A549 (cell line): ENCODE data around the gene ZNF483. TPM values are rescaled to one million over a fixed set of nuclear protein-coding genes. Genes with fewer than 3 reads are reported as not detected.

Source experiments
- ATAC-seq, 2 experiments: fragments of 200-7000 bp in 1 of 2; fragments of >200 bp in 1 of 2; cut with Nextera tagmentation in 1 of 2; cut with Tn5 transposase in 1 of 2; 3 replicates each; pipeline versions ENCODE4 v1.8.0 to v1.9.1; 2018 to 2020; ENCODE audit warnings: mild to moderate bottlenecking in 1 of 2, moderate library complexity in 1 of 2
- CTCF ChIA-PET: fragments of 300-600 bp; sonication (Branson Sonifier 250); formaldehyde crosslinking; extraction: SDS; loops from one replicate; lab custom pipeline; 2021; ENCODE audit warnings: antibody characterized with exemption, inconsistent platforms; lab: Yijun Ruan, JAX
- POLR2A ChIA-PET: fragments of 350-600 bp; formaldehyde crosslinking; extraction: SDS; loops from one replicate; lab custom pipeline; 2021; ENCODE audit warnings: antibody characterized with exemption, inconsistent platforms; lab: Yijun Ruan, JAX
- DNase-seq, 2 experiments: peaks; one replicate each; pipeline versions ENCODE4 v3.0.0 to v3.0.0-alpha.2; 2011 to 2016; ENCODE audit warnings: low read depth in 1 of 2, low spot score in 1 of 2
- FAIRE-seq: peaks from 2 replicates; lab custom pipeline; 2011; peaks lifted over from hg19 to GRCh38; lab: Jason Lieb, UNC
- H3K27ac ChIP-seq, 2 experiments: fragments of >200 bp; sonication (Bioruptor Twin); formaldehyde crosslinking; 3 replicates each; pipeline ENCODE4 v1.5.1; 2016 to 2017
- H3K4me1 ChIP-seq: fragments of >200 bp; sonication (Bioruptor Twin); formaldehyde crosslinking; 3 replicates; pipeline ENCODE4 v1.6.1; 2016
- H3K4me2 ChIP-seq: fragments of >200 bp; sonication (Bioruptor Twin); formaldehyde crosslinking; 3 replicates; pipeline ENCODE4 v1.6.1; 2016
- H3K4me3 ChIP-seq: fragments of >200 bp; sonication (Bioruptor Twin); formaldehyde crosslinking; 3 replicates; pipeline ENCODE4 v1.5.1; 2016
- H3K9me3 ChIP-seq: fragments of >200 bp; sonication (Bioruptor Twin); formaldehyde crosslinking; 3 replicates; pipeline ENCODE4 v1.6.1; 2016
- CBX8 ChIP-seq: fragments of 200-600 bp; sonication (generic); IDR thresholded peaks from 2 replicates; pipeline ENCODE4 v1.6.1; 2016
- CEBPB ChIP-seq, 2 experiments: fragments of >200 bp in 1 of 2; sonication (Bioruptor Twin) in 1 of 2; formaldehyde crosslinking in 1 of 2; IDR thresholded peaks; 2 replicates each; pipeline ENCODE4 v1.6.1; 2012 to 2016
- EP300 ChIP-seq, 2 experiments: fragments of >200 bp; sonication (Bioruptor Twin); formaldehyde crosslinking; IDR thresholded peaks; 2 replicates in 1 of 2; 3 replicates in 1 of 2; pipeline ENCODE4 v1.6.1; 2016 to 2017
- HDAC2 ChIP-seq: fragments of 200-600 bp; sonication (generic); IDR thresholded peaks from 2 replicates; pipeline ENCODE4 v1.6.1; 2016
- HOXB13 ChIP-seq: fragments of 250-450 bp; sonication (Bioruptor Pico); IDR thresholded peaks from 2 replicates; pipeline ENCODE4 v1.5.0; 2020; ENCODE audit warnings: low read depth, mild to moderate bottlenecking, moderate library complexity
- JUN ChIP-seq, 2 experiments: fragments of >200 bp; sonication (Bioruptor Twin); formaldehyde crosslinking; IDR thresholded peaks; 2 replicates in 1 of 2; 3 replicates in 1 of 2; pipeline ENCODE4 v1.6.1; 2016 to 2017
- KDM5A ChIP-seq: fragments of 200-600 bp; sonication (generic); IDR thresholded peaks from 2 replicates; pipeline ENCODE4 v1.6.1; 2016; ENCODE audit warnings: antibody characterized with exemption, mild to moderate bottlenecking
- MAX ChIP-seq: IDR thresholded peaks from 2 replicates; pipeline ENCODE4 v1.6.1; 2012
- MAZ ChIP-seq: fragments of 150-350 bp; IDR thresholded peaks from 2 replicates; pipeline ENCODE4 v1.6.1; 2014; ENCODE audit warnings: antibody characterized with exemption, low read depth, low read length, borderline replicate concordance
- MYC ChIP-seq: IDR thresholded peaks from 2 replicates; pipeline ENCODE4 v1.6.1; 2012; ENCODE audit warnings: mild to moderate bottlenecking, inconsistent platforms, low read length, improper control_type of control experiment, borderline replicate concordance
- PHF8 ChIP-seq: fragments of 200-600 bp; sonication (generic); IDR thresholded peaks from 2 replicates; pipeline ENCODE4 v1.6.1; 2016; ENCODE audit warnings: low read depth, mild to moderate bottlenecking, antibody characterized with exemption, moderate library complexity, borderline replicate concordance
- POLR2A ChIP-seq: IDR thresholded peaks from 2 replicates; pipeline ENCODE4 v1.6.1; 2012; ENCODE audit warnings: mild to moderate bottlenecking, low read length
- RAD21 ChIP-seq, 2 experiments: fragments of >200 bp in 1 of 2; sonication (Bioruptor Twin) in 1 of 2; formaldehyde crosslinking in 1 of 2; IDR thresholded peaks in 1 of 2; conservative IDR thresholded peaks in 1 of 2; 2 replicates in 1 of 2; 3 replicates in 1 of 2; pipeline ENCODE4 v1.6.1; 2012 to 2018; ENCODE audit warnings: inconsistent platforms in 1 of 2
- RCOR1 ChIP-seq: fragments of 150-350 bp; IDR thresholded peaks from 2 replicates; pipeline ENCODE4 v1.6.1; 2014; ENCODE audit warnings: antibody characterized with exemption, low read length, low read depth
- RFX5 ChIP-seq: fragments of 450-650 bp; IDR thresholded peaks from 2 replicates; pipeline ENCODE4 v1.7.1; 2014; ENCODE audit warnings: antibody characterized with exemption, mild to moderate bottlenecking, moderate library complexity
- TP53 ChIP-seq: fragments of 250-450 bp; sonication (Bioruptor Pico); IDR thresholded peaks from 2 replicates; pipeline ENCODE4 v1.5.0; 2021; ENCODE audit warnings: mild to moderate bottlenecking, moderate library complexity
- ZNF302 ChIP-seq: fragments of 250-450 bp; sonication (Bioruptor Pico); IDR thresholded peaks from 2 replicates; pipeline ENCODE4 v1.9.0; 2021; ENCODE audit warnings: inconsistent platforms, mild to moderate bottlenecking, moderate library complexity
- ZSCAN20 ChIP-seq: fragments of 250-450 bp; sonication (Bioruptor Pico); IDR thresholded peaks from 2 replicates; pipeline ENCODE4 v1.8.0; 2022; ENCODE audit warnings: mild to moderate bottlenecking, moderate library complexity
- WGBS: methylation state at CpG from one replicate; pipeline ENCODE4 v1.1.6; 2017; ENCODE audit errors: missing lambda C conversion rate; 5-methylcytosine and 5-hydroxymethylcytosine counted together
- polyA plus RNA-seq, 4 experiments: library from polyadenylated mRNA; depleted of rRNA in 3 of 4; stranded (reverse); fragments of >200 nt; fragmentation: RNase III in 1 of 4; extraction: RNeasy Plus Mini Kit Qiagen cat#74134 plus additional on column Dnase treatment in 1 of 4; gene quantifications; 2 replicates in 3 of 4; 3 replicates in 1 of 4; pipeline ENCODE4 v1.2.3, GENCODE V29; 2011 to 2017
- TF ChIP-seq, protein P1 (sequence below): IDR thresholded peaks from 2 replicates; pipeline ENCODE4 v1.6.1; 2012
- TF ChIP-seq, protein P2 (sequence below): fragments of >200 bp; sonication (Bioruptor Twin); formaldehyde crosslinking; IDR thresholded peaks from 3 replicates; pipeline ENCODE4 v1.6.1; 2016
- TF ChIP-seq, protein P3 (sequence below): fragments of 200-600 bp; sonication (generic); IDR thresholded peaks from 2 replicates; pipeline ENCODE4 v1.6.1; 2016; ENCODE audit warnings: antibody characterized with exemption, mild to moderate bottlenecking, moderate library complexity
- TF ChIP-seq, protein P4 (sequence below): IDR thresholded peaks from 2 replicates; pipeline ENCODE4 v1.6.1; 2012; ENCODE audit warnings: low read depth, borderline replicate concordance

The ZNF483 gene
- polyA plus RNA-seq, 2 of the 4 experiments (the other 2 are of a cell fraction): 1.0 to 2.8 TPM

GRCh38 chr9:111599092-111599954 is 74.3 kb downstream of the ZNF483 start, which contains the start of gene PTGR1:
TSS of gene PTGR1 (minus strand) at chr9:111599647. CDS start at chr9:111597422, 2,225 bp downstream.
- no peak for FAIRE-seq
- peak; percentile 72 to 87 for DNase-seq
- Histone ChIP-seq H3K9me3 (0 out of 3 replicates have a peak, but pooled peaks cover 4% of the 10 kb centered on the region), H3K4me3 (peak within 1 kb of the TSS; percentile 96), H3K4me2 (peak within 1 kb of the TSS; percentile 74), H3K4me1 (peaks cover 67% of the 10 kb centered on the region), H3K27ac (peak within 1 kb of the TSS; percentile 92 to 94)
- CTCF ChIA-PET: interaction anchor here (1.1 to 8.9 kb wide), 13 partner anchors 9 to 470 kb away, joined by 3 to 112 read pairs (median 5); no protein-coding TSS in a partner anchor
- 2% methylated on average over 45 of the region's 64 CpGs for WGBS
- TF ChIP-seq PHF8 (peak; percentile 38; the same call in 1 of the 2 replicates), TP53 (CRISPR knock-in tag) (no peak), RFX5 (no peak), KDM5A (no peak), MAX (peak; percentile 76), HDAC2 (no peak), RAD21 (conservative IDR thresholded peaks at IDR 0.05 in 1 of 2, IDR thresholded peaks at IDR 0.05 in 1 of 2) (0 out of 5 replicates have a peak, but pooled peaks of 1 of the 2 experiments have one; percentile 12), CBX8 (no peak), MYC (0 out of 2 replicates have a peak, but pooled peaks have one; percentile 36), JUN (IDR thresholded peaks at IDR 0.05) (peak; percentile 95), ZSCAN20 (no peak), RCOR1 (no peak), EP300 (IDR thresholded peaks at IDR 0.05) (no peak), ZNF302 (CRISPR knock-in tag) (no peak), HOXB13 (CRISPR knock-in tag) (peak; percentile 44; the same call in 1 of the 2 replicates), MAZ (0 out of 2 replicates have a peak, but pooled peaks have one; percentile 12), POLR2A (peak; percentile 92), CEBPB (IDR thresholded peaks at IDR 0.05) (no peak)
- TF ChIP-seq, protein P1, sequence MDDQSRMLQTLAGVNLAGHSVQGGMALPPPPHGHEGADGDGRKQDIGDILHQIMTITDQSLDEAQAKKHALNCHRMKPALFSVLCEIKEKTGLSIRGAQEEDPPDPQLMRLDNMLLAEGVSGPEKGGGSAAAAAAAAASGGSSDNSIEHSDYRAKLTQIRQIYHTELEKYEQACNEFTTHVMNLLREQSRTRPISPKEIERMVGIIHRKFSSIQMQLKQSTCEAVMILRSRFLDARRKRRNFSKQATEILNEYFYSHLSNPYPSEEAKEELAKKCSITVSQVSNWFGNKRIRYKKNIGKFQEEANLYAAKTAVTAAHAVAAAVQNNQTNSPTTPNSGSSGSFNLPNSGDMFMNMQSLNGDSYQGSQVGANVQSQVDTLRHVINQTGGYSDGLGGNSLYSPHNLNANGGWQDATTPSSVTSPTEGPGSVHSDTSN: peak; percentile 5; the same call in 1 of the 2 replicates
- TF ChIP-seq, protein P2, sequence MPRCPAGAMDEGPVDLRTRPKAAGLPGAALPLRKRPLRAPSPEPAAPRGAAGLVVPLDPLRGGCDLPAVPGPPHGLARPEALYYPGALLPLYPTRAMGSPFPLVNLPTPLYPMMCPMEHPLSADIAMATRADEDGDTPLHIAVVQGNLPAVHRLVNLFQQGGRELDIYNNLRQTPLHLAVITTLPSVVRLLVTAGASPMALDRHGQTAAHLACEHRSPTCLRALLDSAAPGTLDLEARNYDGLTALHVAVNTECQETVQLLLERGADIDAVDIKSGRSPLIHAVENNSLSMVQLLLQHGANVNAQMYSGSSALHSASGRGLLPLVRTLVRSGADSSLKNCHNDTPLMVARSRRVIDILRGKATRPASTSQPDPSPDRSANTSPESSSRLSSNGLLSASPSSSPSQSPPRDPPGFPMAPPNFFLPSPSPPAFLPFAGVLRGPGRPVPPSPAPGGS: peak; percentile 91; the same call in 2 of the 3 replicates
- TF ChIP-seq, protein P3, sequence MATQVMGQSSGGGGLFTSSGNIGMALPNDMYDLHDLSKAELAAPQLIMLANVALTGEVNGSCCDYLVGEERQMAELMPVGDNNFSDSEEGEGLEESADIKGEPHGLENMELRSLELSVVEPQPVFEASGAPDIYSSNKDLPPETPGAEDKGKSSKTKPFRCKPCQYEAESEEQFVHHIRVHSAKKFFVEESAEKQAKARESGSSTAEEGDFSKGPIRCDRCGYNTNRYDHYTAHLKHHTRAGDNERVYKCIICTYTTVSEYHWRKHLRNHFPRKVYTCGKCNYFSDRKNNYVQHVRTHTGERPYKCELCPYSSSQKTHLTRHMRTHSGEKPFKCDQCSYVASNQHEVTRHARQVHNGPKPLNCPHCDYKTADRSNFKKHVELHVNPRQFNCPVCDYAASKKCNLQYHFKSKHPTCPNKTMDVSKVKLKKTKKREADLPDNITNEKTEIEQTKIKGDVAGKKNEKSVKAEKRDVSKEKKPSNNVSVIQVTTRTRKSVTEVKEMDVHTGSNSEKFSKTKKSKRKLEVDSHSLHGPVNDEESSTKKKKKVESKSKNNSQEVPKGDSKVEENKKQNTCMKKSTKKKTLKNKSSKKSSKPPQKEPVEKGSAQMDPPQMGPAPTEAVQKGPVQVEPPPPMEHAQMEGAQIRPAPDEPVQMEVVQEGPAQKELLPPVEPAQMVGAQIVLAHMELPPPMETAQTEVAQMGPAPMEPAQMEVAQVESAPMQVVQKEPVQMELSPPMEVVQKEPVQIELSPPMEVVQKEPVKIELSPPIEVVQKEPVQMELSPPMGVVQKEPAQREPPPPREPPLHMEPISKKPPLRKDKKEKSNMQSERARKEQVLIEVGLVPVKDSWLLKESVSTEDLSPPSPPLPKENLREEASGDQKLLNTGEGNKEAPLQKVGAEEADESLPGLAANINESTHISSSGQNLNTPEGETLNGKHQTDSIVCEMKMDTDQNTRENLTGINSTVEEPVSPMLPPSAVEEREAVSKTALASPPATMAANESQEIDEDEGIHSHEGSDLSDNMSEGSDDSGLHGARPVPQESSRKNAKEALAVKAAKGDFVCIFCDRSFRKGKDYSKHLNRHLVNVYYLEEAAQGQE: no peak
- TF ChIP-seq, protein P4, sequence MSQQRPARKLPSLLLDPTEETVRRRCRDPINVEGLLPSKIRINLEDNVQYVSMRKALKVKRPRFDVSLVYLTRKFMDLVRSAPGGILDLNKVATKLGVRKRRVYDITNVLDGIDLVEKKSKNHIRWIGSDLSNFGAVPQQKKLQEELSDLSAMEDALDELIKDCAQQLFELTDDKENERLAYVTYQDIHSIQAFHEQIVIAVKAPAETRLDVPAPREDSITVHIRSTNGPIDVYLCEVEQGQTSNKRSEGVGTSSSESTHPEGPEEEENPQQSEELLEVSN: 0 out of 2 replicates have a peak, but pooled peaks have one; percentile 28
- POLR2A ChIA-PET: interaction anchor here (0.6 to 4.6 kb wide), 12 partner anchors 9 to 307 kb away, joined by 3 to 37 read pairs (median 4); partner anchors contain the start of gene DNAJC25
- ATAC-seq: peak; percentile 81 to 82
